Measurements from ENCODE around the gene EN2.
A peak's percentile ranks its signal among the peaks of the same experiment; 100 is the strongest.

Gene EN2

DNA sequence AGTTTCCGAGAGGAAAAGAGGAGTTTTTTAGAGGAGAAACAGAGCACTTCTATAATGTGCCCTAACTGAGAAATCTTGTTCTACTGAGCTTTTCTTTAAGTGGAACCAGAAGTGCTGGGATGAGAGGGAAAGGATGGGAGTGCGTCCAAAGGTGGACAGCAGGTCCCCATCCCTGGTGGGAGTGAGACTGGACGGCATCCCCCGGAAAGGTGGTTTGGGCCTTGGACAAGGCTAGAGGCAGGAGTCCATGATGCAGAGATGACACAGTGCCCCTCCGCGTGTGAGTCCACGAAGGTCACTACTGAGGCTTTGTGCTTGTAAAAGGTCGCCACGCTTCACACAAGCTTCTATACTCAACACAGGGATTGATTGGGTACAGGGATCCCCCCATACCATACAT lies 6.1 kb upstream of the EN2 start:
- no peak for DNase-seq

GRCh38 chr7:155452505-155453295 lies 5.2 kb upstream of the EN2 start:
- no peak for DNase-seq

DNA sequence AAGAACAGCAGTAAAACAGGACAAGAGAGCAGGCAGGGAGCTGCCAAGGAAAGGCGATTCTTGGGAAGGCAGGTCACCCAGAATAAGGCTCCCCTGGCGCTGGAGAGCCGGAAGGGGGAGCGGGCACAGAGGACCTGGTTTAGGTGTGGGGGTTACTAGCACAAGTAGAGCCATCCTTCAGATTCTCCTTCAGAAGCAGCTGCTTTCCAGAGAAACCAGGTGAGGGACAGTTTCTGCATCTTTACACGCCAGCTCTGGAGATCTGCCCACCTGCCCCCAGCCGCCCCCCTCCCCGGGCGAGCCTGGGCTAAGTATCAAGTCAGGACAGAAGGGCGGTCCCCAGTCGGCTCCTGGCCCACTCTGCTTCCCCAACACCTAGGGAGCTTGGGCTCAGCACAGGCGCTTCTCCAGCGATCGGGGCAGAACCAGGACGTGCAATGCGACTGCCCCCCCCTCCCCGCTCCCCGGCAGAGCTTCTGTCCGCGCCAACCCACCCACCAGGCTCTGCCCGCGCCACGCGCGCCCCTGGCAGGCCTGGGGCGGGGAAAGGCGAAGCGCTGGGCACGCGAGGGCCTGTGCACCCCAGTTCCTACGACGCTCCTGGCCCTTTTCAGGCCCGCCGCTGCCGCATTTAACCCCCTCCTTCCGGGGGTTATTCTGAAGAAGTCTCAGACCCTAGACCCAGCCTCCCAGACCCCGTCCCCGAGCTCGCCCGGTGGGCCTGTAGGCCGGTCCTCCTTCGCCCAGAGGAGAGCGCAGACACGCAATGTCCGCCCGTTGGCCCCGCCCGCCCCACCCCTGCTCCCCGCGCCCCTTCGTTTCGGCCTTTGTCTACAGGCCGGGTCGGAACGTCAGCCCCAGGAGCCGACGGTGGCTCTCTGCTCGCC lies 4.4 kb upstream of the EN2 start:
- DNase-seq = no peak

- DNase-seq = no peak
Measured at GRCh38 chr7:155454183-155455112, 3.5 kb upstream of the EN2 start.

DNA sequence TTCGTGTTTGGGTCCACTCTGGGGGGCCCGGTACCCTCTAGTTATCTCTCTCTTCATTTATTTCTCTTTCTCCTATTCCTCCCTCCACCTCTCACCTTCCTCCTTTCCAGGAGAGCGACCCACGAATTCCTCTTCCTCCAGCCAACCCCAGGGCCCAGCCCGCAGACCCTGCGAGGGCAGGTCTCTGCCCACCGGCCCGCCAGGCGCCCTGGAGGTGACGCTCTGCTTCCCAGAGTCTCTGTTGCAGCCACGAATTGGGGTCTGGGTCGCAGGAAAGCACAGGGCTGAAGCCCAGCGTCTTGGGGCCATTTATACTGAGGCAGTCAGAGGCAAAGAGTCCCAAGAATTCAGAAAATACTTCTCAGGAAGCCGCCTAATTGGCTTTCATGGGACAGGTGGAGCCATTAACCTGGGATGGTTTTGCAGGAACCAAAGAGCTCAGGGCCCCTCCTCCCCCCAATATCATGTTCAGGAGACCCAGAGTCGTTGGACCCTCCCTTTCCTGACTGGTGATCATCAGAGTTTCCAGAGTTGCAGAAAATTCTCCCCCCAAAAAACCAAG lies 2.7 kb upstream of the EN2 start:
- no peak for DNase-seq

GRCh38 chr7:155455776-155456737 lies 1.9 kb upstream of the EN2 start:
- DNase-seq = no peak

- peak; percentile 12 to 31 for DNase-seq
Measured at GRCh38 chr7:155456738-155457543, 988 bp upstream of the EN2 start.

DNA sequence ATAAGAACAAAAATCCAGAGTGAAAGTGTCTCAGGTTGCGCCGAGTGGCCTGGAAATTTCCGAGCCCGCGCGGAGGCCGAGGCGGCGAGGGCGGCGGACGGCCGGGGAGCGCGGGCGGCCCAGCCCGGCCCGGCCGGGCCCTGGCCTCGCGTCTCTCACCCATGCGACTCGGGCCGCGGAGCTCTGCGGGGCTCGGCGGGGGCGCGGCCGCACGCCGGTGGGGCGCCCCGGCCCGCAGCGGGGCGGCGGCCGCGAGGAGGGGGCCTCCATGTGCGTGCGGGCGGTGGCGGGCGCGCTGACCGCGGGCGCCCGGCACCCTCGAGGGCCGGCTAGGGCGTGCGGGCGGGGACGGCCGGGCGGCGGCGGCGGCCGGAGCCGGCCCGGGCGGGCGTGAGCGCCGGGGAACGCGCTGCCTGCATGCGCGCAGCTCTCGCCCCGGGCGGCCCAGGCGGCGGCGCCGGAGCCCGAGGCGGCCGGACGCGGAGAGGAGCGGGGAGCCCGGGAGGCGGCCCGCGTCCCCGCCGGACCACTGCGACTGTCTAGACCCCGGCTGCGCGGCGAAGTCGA lies 302 bp upstream of the EN2 start:
- DNase-seq = no peak

- no peak for DNase-seq
Measured at GRCh38 chr7:155458878-155459699, 1.2 kb downstream of the EN2 start.

GRCh38 chr7:155459700-155460461 lies 2.0 kb downstream of the EN2 start:
- DNase-seq = no peak

GRCh38 chr7:155460926-155461613 lies 3.1 kb downstream of the EN2 start:
- DNase-seq = no peak

DNA sequence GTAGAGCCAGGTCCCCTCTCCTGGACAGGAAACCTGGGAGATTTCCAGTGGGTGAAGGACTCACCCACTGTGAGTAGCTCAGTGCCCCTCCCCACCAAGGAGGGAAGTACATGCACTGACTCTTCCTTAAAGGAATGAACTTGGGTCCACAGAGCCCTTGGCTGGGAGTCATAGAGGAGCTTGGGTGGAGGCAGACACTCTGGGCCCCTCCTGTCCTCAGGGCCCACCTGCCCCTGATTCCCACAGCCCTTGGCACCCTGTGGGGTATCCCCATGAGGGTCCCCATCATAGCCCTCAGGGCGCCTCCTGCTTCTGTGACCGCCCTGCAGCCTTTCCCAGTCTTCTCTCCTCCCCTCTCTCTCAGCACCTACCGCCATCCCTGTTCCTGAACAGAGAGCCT lies 3.7 kb downstream of the EN2 start:
- DNase-seq = no peak

GRCh38 chr7:155462163-155462735 lies 4.3 kb downstream of the EN2 start:
- no peak for DNase-seq

DNA sequence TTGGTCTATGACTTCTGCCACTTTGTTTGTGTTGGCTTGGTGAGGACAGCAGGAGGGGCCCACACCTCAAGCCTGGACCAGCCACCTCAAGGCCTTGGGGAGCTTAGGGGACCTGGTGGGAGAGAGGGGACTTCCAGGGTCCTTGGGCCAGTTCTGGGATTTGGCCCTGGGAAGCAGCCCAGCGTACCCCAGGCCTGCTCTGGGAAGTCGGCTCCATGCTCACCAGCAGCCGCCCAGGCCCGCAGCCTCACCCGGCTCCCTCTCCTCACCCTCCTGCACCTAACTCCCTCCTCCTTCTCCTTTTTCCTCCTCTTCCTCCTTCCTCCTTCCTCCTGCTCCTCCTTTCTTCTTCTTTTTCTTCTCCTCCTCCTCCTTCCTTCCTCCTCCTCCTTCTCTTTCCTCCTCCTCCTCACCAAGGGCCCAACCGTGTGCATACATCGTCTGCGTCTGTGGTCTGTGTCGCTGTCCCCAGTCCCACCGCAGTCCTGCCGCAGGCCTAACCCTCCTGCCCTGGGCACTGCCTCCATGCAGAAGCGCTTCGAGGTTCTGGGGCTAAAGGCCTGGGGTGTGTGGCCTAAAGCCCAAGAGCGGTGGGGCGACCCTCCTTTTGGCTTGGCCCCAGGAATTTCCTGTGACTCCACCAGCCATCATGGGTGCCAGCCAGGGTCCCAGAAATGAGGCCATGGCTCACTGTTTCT lies 5.3 kb downstream of the EN2 start:
- no peak for DNase-seq

- no peak for DNase-seq
Measured at GRCh38 chr7:155464183-155464582, 6.3 kb downstream of the EN2 start.

DNA sequence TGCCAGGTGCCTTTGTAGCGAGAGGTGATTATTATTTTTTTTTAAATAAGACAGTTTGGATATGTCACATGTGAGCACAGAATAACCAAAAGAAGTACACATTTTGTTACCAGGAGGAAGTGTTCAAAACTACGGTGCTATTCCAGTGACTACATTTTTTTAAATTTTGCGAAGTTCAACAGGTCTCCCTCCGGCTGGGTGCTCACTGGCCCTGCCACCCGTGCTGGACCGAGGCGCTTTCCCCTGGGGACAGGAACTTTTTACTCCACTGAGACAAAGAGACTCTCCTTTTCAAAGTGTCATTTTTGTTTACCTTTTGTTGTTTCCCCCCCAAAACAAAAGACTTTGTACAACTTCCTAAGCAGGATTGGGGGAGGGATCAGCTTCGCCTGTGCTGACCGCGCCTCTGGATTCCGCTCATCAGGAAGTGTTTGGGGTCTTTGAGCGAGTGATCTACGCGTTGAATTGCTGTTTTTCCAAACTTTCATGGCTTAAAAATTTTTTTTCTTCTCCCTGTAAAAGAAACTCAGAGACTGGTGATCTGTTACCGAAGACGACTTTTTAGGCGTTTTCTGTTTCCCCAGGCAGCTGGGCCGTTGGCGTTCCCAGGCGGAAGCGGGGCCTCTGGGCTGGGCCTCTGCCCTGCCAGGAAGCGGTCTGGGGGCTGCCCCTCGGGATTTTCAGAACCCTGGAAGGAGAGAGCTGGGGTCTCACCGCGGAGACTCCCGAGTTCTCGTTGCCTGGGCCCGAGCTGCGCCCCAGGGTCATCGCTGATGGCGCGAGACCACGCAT lies 7.2 kb downstream of the EN2 start:
- no peak for DNase-seq
